ENCODE measurements around the gene CAPZA1.

CAPZA1 gene

GRCh38 chr1:112717263-112717873 lies 97.7 kb downstream of the CAPZA1 start:
- DNase-seq = no peak

DNA sequence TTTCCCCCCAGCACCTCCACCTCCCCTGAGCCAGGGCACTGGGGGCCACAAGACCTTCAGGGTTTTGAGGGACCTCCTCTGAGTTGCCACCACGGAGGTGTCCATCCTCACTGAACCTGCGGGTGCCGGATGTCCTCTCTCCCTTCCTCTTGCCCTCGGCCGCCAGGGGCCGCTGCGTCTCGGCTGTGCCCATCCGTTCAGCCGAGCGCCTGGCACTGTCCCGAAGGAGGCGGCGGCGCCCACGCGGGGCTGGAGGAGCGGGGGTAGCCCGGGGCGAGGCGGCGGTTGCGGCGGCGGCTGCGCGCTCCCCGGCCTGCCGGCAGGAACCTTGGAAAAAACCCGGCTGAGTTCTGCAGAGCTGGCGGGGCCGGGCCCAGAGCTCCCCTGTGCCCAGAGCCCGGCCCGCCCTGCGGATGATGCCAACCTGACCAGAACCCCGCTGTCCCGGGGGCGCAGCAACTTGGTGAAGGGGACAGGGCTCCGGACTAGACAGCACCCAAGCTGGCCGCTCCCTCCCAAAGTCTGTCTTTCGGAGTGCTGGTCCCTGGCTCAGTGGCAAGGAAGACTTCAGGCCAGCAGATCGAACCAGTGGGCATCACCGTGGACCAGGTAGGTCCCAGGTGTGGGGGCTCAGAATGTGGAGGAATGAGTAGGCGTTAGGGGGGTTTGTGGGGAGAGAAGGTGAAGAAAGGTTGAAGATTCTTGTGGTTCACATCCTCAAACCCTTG lies 99.2 kb downstream of the CAPZA1 start:
- DNase-seq = peak; percentile 52 to 75

- no peak for DNase-seq
Measured at GRCh38 chr1:112719706-112720105, 100.1 kb downstream of the CAPZA1 start.

- DNase-seq = no peak
Measured at GRCh38 chr1:112720800-112721199, 101.2 kb downstream of the CAPZA1 start.

Measured in hippocampal formation (tissue), 2 donors.